KG1 (cell line): Measurements from ENCODE around the gene GALM.
"Not testable (repeated sequence)": the region's sequence is repeated elsewhere in the genome, so short reads cannot be mapped to it uniquely, and the experiment has no call there.

Source experiments
- DNase-seq: peaks from one replicate; lab custom pipeline; 2025; lab: John Stamatoyannopoulos, UW

The GALM gene

DNA sequence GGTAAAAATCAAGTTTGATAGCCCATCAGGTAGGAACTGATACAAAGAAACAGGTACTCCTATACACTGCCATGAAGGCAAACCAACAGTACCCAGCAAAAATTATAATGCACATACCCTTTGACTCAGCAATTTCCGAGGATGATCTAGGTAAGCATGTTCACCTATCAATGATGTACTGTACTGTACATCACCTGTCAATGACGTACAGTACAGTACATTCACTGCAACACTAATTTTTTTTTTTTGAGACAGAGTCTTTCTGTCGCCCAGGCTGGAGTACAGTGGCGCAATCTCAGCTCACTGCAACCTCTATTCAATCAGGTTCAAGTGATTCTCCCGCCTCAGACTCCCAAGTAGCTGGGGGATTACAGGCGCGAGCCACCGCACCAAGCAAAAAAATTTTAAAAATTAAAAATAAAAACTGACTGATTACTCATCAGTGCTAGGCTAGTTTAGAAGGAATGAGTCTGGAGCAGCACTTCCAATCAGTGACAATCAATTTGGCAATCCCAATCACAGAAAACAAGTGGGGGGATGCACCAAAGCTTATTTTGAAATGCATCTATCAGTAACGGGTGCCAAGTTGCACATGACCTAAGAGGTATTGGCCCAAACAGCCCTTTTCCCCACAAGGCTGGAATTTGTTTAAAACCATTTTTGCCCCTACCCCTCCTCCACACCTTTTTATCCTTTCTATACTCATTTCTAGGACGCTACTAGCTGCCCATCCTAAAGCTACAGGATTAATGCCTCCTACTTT lies 77.1 kb downstream of the GALM start:
- DNase-seq: no peak

DNA sequence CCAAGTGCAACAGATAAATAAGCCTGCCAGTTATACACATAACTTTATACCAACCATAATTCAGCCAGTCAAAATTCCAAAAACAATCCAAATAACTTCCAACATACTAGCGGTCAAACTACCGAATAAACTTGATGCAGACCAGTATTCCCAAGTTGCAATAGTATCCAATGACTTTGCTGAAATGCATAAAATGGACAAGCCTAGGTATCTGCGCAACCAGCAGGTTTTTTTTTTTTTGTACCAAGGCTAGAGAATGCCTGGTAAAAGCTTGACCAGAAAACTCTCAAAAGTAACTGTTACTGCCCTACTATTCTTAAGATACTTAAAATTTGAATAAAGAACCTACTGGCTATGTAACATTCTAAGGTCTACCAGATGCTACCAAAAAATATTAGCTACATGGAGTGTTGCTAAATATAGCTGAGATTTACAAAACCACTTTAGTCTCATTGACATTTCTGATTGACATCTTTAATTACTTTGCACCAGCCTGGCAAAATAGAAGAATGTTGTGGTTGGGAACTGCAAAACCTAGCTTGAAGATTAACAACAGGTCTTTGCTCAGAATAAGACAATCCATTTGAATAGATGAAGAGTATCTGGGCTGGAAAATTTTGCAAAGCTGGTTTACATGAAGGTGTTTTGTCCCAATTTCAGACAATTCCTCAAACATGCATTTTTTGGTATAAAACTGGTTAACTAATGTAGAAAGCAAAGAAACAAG lies 77.9 kb downstream of the GALM start:
- DNase-seq: no peak

DNA sequence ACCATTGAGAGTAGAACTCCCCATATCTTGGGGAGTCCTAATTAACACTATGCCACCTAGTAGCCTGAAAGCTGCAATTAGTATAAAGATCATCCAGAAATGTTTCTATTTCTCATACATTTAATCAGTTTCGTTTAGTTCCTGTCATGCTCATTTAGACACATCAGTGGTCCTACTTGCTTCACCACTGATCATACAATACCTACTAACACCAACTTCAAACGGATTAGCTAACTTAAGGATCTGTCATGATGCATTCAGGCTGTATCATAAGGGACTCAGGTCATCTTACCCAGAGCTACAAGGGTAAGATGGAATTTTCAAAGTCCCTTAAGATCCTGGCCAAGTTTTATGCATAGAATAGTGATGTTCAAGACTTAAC lies 78.5 kb downstream of the GALM start:
- DNase-seq: no peak

DNA sequence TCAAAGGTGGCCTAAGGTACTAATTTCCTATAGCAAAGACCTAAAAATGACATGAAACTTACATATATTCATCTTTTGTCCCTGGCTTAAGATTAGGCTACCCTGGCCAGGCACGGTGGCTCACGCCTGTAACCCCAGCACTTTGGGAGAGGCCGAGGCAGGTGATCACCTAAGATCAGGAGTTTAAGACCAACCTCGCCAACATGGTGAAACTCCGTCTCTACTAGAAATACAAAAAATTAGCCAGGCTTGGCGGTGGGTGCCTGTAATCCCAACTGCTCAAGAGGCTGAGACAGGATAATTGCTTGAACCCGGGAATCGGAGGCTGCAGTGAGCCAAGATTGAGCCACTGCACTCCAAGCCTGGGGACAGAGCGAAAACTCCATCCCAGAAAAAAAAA lies 79.4 kb downstream of the GALM start:
- no peak for DNase-seq

DNA sequence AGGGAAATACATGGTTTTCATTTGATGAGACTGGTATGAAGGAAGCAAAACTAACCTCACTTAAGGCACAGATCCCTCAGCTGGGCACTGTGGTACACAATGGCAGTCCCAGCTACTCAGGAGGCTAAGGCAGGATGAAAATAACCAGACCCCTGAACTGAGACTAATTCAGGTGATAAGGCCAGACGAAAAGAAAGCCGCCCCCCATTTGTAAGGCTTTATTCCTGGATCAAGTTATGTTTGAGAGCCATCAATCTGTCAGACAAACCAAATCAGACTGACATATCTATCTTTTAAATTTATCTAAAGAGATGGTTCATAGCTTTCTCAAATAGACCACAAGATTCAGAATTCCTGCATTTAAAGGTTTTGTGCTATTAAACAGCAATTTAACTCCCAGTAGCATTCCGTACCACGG lies 81.1 kb downstream of the GALM start:
- no peak for DNase-seq

DNA sequence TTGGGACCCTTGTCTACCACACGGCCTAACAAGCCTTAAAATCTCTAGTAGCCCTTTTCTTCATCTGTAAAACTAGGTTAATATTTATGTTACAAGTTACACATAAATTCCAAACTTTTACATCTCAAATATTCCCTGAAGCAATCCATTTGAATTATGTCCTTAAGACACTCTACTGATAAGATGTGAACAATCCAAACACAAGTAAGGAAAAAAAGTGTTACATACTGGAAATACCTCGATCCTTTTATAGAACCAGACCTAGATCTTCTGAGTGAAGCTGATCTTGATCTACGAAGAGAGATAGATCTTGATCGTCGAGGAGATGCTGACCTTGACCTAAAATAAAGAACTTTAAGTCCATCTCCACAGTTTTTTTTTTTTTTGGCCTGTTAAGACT lies 81.9 kb downstream of the GALM start:
- DNase-seq: no peak

DNA sequence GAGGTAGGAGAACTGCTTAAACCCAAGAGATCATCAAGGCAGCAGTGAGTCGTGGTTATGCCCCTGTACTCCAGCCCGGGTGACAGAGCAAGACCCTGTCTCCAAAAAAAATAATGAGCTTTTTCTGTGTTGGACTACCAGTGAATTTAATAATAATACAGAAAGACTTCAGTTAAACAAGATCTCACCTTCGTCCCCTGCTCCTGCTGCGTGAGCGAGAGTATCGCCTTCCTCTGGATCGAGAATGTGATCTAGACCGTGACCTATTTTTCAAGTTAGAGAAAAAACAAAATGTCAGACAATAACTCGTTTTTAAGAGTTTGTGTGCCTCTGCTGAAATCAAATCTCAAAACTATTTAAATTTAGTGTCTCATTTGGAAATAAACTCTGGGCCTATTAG lies 82.5 kb downstream of the GALM start:
- no peak for DNase-seq

DNA sequence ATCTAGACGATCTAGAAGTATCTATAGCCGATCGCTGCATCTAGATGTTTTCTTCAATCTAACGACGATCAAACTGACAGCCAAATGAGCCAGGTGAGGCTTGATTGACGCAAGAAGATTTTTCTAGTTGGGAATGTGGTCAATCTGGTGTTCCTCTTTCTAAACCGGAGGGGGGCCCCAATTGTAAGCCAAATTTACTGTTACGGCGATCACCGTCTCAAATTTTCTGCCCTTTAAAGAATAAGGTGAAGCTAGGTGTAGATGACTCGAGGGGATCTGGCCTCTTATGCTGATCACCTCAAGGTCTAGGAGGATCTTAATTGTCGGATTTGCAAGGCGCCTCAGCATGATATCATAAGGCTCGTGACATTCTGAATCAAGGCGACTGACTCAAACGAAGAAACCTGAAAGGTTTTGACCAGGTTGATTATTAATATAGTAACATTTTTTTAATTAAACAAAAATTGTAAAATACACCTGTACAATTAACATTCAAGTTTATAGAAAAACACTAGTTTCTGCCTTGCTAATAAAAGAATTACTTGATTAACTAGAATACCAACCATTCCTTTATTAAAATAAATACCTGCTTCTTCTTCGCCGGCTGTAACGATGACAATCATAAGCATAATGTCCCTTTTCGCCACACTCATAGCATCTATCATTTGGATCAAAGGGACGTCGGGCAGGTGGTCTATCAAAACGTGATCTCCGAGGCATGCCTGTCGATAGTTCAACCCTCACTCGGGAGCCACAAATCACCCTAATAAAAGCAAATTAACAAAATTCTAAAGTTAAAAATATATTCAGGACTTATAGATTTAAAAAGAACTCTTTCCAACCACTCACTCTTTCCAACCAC lies 83.3 kb downstream of the GALM start:
- no peak for DNase-seq

DNA sequence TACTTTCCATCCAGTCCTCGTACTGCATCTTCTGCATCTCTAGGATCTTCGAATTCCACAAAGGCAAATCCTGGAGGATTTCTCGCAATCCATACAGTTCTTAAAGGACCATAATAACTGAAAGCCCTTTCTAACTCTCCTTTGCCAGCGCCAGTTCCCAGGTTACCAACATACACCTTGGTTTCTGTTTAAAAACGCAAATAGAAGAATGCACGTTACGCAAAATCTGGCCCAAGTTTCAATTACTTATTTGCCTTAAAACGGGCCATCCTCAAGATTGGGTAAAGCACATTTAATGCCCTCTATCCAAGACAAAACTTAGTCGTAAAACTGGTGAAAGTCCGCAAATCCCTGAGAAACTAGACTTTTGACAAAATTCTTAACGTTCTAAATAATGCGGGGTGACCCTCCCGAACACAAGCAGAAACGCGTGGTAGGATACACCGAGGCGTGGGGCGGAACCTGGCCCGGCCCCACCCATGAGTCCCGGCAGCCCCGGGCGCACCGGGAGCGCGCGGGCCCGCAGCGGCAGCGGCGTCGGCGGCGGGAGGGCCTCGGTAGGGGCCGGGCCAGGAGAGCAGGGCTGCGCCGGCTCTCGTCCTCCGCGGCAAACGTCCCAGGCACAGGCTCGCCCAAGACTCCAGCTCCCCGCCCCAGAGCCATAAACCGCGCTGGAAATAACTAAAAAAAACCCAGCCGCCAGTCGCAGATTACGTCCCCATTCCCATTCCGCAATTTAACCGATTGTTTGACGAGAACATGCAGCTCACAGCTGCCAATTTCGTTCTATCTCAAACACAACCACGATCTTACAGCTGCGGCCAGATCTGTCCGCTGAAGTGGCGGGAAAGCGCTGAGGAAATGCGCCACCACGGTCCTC lies 84.3 kb downstream of the GALM start:
- DNase-seq: no peak

DNA sequence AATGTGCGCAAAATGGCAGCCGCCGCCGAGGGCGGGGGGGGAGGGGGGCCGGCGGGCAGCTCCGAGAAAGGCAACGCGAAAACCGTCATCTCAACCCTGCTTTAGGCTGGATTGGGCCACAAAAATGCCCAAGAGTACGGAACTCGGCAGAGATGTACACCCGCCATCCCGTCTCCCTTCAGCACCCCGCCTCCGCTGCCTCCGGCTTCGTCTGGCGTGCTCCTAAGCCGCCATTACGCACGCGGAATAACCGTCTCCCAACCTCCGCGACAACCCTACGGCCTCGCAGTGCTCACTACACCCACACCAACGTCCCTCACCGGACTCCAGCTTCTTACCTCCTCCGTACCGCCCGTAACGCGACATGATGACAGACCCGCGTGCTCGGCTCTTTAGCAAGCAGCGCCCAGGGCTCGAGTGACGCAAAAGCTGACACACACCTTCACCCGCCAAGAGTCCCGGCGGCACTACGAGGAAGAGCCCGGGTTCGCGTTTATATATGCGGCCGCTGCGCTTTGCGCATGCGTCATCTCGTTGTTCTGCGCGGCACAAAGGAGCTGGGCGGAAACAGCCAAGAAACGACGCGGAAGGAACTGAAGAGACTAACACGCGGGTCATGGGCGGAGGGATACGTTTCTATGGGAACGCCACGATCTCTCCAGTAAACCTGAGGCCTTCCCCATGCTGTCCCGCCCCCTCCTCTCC lies 85.1 kb downstream of the GALM start, which contains the start of gene SRSF7:
TSS of gene SRSF7 (minus strand) at position 471 of the 705 bp plus-strand sequence. CDS start at position 366, 105 bp downstream.
- DNase-seq: peak; percentile 96

DNA sequence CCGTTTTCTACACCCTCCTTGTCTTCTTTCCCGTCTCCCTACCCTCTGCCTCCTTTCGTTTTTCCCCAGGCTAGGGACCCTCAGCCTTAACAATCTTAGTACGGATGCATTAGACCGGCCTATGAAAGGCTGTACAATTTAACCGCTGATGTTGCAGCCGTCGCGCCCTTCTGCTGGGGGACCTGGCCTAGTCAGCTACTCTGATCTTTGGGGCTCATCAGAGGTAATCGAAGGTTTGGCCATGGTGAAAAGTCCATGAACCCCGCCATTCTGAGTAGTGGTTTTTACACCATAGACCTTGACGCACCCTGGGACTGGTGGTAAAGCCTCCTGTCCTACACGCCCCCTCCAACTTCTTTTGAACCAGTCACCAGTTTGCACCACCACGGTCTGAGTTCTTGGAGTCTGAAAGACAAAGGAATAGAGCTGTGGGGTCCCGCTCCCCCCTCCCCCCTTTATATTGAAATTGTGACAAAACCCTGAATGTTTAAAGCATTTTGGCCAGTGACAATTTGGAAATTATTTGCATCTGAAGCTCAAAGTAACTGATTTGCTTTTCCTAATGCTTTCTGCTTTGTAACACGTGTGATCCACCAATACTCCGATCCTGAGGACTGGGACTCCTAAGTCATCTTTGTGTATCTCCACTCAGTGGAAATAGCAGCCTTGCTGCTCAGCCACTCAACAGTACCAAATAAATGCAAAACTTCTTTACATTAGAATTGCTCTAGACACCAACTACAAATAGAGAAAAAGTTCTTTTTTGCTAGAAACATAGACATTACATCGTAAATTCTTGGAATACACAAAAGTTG lies 85.9 kb downstream of the GALM start:
- DNase-seq: peak; percentile 85

DNA sequence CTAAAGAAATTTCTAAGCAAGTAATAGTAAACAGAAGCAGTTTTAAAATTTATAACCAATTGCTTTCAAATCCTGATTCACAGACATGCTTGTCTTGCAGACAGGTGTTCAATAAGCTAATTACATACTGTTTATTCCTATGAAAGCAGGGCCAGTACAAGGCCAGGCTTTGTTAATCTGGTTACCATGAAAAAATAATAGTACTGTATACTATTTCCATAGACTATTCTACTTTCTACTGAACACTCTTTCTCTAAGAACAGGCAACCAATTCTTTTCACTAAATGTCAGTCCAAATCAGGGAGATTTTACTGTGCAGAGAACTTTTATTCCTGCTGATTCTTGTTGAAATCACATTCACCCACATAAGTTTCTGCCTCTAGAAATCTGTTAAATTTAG lies 88.1 kb downstream of the GALM start:
- DNase-seq: no peak

DNA sequence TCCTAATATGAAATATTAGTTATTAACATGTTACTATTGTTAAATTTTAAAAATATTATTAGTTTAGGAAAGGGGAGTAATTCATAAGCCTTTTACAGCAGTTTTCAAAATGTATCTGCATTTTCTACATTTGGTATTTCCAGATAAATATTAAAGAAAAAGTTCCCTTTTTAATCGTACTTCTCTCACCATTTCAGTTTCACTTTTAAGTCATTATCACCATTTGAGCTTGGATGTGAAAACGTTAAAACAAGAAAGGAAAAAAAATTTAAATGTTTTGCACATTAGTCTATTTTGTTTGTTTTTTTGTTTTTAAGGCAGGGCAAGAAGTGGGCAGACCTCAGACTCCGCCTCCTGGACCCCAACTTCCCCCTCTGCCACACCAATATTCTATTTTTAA lies 88.6 kb downstream of the GALM start:
- no peak for DNase-seq

DNA sequence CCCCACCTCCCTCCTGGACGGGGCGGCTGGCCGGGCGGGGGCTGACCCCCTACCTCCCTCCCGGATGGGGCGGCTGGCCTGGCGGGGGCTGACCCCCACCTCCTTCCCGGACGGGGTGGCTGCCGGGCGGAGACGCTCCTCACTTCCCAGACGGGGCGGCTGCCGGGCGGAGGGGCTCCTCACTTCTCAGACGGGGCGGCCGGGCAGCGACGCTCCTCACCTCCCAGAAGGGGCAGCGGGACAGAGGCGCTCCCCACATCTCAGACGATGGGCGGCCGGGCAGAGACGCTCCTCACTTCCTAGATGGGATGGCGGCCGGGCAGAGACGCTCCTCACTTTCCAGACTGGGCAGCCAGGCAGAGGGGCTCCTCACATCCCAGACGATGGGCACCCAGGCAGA lies 90.0 kb downstream of the GALM start:
- not testable (repeated sequence) for DNase-seq

DNA sequence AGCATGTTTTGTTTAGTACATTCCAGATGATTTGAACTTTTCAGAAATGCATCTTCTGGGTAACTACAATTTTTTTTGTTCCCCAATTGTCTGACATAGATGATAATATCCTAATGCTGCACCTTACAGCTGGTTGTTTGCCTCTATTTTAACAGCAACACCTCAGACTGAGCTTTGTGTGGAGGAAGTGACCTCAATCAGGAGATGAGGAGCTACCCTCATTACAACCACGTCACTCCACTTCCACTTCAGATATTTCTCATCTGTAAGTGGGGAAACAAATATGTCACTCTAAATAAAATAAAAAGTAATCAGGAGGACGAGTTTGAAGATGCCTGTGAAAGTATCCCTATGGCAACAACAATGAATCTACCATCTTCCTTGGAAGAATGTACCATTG lies 97.3 kb downstream of the GALM start:
- no peak for DNase-seq

DNA sequence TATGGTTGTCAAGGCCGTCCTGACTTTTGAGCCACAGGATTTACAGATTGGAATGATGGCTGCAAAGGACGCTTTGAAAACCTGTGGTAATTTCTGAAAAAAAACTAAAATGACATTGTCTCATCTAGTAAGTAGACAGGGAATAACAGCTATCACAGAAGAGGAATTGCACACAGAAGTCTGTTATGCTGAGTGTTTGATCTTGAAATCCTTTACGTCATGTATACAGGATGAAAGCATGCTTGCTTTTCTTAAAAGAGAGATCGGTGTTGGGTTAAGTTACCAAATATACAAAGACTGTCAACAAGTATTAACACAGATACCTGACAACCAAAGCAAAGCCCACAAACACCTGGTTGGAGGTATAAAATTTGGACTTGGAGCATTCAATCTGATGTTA lies 97.8 kb downstream of the GALM start:
- no peak for DNase-seq

DNA sequence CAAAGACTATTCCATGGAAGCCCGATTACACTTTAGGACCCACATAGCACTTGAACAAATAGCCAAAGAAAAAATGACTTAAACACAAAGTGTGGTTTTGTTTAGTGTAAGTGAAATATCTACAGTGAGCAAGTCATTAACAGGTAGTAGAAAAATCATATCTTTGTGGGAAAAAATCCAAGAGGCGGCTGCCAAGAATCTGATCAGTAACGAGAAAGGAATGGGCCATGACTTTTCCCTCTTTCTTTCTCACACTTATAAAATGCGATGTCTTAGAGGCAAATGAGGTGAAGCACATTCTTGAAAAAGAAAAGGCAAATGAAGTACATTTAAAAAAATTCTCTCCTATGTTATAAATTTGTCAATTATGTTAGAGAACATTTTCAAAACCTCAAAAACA lies 99.2 kb downstream of the GALM start:
- DNase-seq: no peak

DNA sequence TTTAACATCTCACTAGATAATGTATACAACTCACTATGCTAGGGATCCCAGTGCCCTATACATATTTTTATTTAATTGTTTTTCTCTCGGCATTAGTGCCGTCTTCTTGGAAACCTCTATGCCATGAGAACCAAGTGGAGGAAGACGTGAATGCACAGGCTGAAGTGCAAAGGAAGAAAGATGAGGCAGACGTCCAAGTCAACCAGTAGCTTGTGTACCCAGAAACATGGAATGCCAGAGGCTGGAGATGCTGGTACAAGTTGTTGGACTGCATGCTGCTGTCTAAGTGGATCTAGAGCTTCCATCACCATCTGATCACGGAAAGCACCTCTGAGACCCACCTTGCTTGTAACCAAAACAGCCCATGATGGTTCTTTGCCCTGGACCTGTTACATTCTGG lies 99.6 kb downstream of the GALM start:
- no peak for DNase-seq

DNA sequence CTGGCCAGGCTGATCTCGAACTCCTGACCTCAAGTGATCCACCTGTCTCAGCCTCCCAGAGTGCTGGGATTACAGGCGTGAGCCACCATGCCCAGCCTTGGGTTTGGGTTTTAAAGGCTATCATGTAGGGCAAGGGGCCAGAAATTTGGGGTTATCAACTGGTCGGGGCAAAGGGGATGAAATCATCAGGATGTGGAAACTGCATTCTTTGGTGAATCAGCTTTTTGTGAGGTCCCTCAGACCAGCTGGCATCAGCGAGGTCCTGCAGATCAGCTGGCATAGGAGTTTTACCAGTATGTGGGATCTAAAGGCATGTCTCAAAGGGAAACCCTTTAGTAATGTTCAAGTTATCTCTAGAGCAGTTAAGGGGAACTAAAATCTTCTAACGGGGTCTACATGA lies 105.7 kb downstream of the GALM start:
- DNase-seq: no peak
